ENCODE measurements around the gene EXD3. TPM values are rescaled to one million over a fixed set of nuclear protein-coding genes. Genes with fewer than 3 reads are reported as not detected.

EXD3 gene
- total and polyA plus RNA-seq, 2 of the 13 experiments (the other 11 are each of a cell fraction or from before 2014, with no cell fraction given) = 2.7 to 4.8 TPM

DNA sequence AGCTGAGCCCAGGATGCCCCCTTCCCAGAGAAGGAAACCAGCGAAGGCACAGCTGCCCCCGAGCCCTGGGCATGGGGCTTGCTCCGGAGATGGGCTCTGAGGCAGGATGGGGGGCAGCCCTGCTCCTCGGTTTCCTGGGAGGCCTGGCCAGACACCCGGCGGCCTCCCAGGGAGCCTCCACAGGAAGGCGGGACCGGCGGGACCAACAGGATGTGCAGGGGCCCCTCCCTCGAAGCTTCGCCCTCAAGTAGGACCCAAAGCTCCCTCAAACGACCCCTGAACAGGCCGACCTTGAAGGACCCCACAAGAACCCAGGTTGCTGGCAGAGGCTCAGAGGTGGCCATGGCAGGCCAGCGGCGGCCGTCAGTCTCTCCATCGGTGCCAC lies 11.7 kb downstream of the EXD3 start:
- H3K4me3 ChIP-seq (replicated peaks in 1 of 3; ENCODE audit: insufficient read depth in 1 of 3, low read depth in 2 of 3, low read length in 3 of 3) = no peak overlapping the region
- H2AFZ ChIP-seq (ENCODE audit: low read length) = no peak overlapping the region
- H3K9me3 ChIP-seq (ENCODE audit: low read length) = no peaks in the 10 kb centered on the region
- intact Hi-C loops (cut with micrococcal nuclease; ENCODE audit: unreplicated experiment) (no loop called here), in situ Hi-C loops (cut with HindIII; ENCODE audit: extremely low pct_ligation_motif_present, low pct_unique_long_range_greater_than_20kb) (no loop called here)
- ATAC-seq = no peak
- no peak for TF ChIP-seq AHR (CRISPR knock-in tag; IDR thresholded peaks at IDR 0.05)
- no peak for FAIRE-seq
- BruUV-seq (replicated peaks) = no TSS peak
- ChIA-PET CTCF (ENCODE audit: low intra/inter-chr PET ratio, low total read pairs) (no interaction called here), POLR2A (no interaction called here)
- no peak overlapping the region for H3K9ac ChIP-seq (ENCODE audit: insufficient read depth, low read depth, low read length)
- H3K36me3 ChIP-seq (replicated peaks in 1 of 2; ENCODE audit: control insufficient read depth in 1 of 2, insufficient read depth in 2 of 2, low read length in 2 of 2) = no peaks in the 10 kb centered on the region
- H4K20me1 ChIP-seq (ENCODE audit: insufficient read depth, low read length) = no peaks in the 10 kb centered on the region
- 85% methylated on average over 9 of the region's 17 CpGs for WGBS (ENCODE audit: low lambda C conversion rate)
- no peak overlapping the region for H3K4me2 ChIP-seq (ENCODE audit: low read depth, low read length)
- no peaks in the 10 kb centered on the region for H3K27me3 ChIP-seq (ENCODE audit: control insufficient read depth in 1 of 2, insufficient read depth in 2 of 2, low read length in 2 of 2)
- peaks cover 13% of the 10 kb centered on the region for H3K4me1 ChIP-seq (ENCODE audit: insufficient read depth, low read length)
- H3K27ac ChIP-seq (ENCODE audit: extremely low read length, insufficient read depth, low read length) = no peak overlapping the region
- no peak for DNase-seq (ENCODE audit: low spot score)
- H3K79me2 ChIP-seq (ENCODE audit: insufficient read depth, low read length) = no peaks in the 10 kb centered on the region

DNA sequence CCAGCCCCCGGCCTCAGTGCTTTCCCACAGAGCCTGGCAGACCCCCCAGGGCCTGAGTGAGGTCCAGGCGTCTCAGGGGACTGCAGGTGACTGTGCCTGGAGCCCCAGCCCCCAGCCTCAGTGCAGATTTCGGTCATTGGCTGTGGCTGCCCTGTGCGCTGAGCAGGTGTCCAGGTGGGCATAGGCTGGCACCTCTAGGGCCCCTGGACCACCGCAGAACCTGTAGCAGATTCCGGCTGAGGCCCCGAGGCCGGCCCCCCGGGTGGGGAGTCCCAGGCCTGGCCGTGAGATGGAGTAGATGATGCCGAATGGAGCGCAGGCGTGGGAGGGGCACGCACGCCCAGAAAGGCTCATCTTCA lies 12.1 kb downstream of the EXD3 start:
- no peak for FAIRE-seq
- no peak for ATAC-seq
- Histone ChIP-seq H3K27ac (ENCODE audit: extremely low read length, insufficient read depth, low read length) (no peak overlapping the region), H3K4me2 (ENCODE audit: low read depth, low read length) (no peak overlapping the region), H3K9me3 (ENCODE audit: low read length) (no peaks in the 10 kb centered on the region), H3K9ac (ENCODE audit: insufficient read depth, low read depth, low read length) (no peak overlapping the region), H3K4me3 (replicated peaks in 1 of 3; ENCODE audit: insufficient read depth in 1 of 3, low read depth in 2 of 3, low read length in 3 of 3) (no peak overlapping the region), H3K27me3 (ENCODE audit: control insufficient read depth in 1 of 2, insufficient read depth in 2 of 2, low read length in 2 of 2) (no peaks in the 10 kb centered on the region), H4K20me1 (ENCODE audit: insufficient read depth, low read length) (no peaks in the 10 kb centered on the region), H2AFZ (ENCODE audit: low read length) (no peak overlapping the region), H3K4me1 (ENCODE audit: insufficient read depth, low read length) (peaks cover 17% of the 10 kb centered on the region), H3K36me3 (replicated peaks in 1 of 2; ENCODE audit: control insufficient read depth in 1 of 2, insufficient read depth in 2 of 2, low read length in 2 of 2) (no peaks in the 10 kb centered on the region), H3K79me2 (ENCODE audit: insufficient read depth, low read length) (no peaks in the 10 kb centered on the region)
- CTCF ChIA-PET (ENCODE audit: low intra/inter-chr PET ratio, low total read pairs) = no interaction called here
- in situ Hi-C loops (cut with HindIII; ENCODE audit: extremely low pct_ligation_motif_present, low pct_unique_long_range_greater_than_20kb) = no loop called here
- BruUV-seq (replicated peaks) = no TSS peak
- no peak for TF ChIP-seq ZNF644 (CRISPR knock-in tag; IDR thresholded peaks at IDR 0.05; ENCODE audit: low read depth)
- no peak for TF ChIP-seq ZBTB44 (CRISPR knock-in tag; IDR thresholded peaks at IDR 0.05)
- TF ChIP-seq ZNF432 (CRISPR knock-in tag; IDR thresholded peaks at IDR 0.05; ENCODE audit: borderline replicate concordance) = no peak
- no peak for TF ChIP-seq LRRFIP1 (CRISPR knock-in tag; conservative IDR thresholded peaks at IDR 0.05)
- TF ChIP-seq MXD4 (CRISPR knock-in tag; IDR thresholded peaks at IDR 0.05) = no peak
- no peak for TF ChIP-seq ZNF800 (CRISPR knock-in tag; IDR thresholded peaks at IDR 0.05)
- no peak for TF ChIP-seq MXI1 (IDR thresholded peaks at IDR 0.05; ENCODE audit: borderline replicate concordance, low read depth, low read length)
- no peak for TF ChIP-seq NR2C2 (CRISPR knock-in tag; IDR thresholded peaks at IDR 0.05; ENCODE audit: borderline replicate concordance)
- POLR2A ChIA-PET = no interaction called here
- intact Hi-C loops (cut with micrococcal nuclease; ENCODE audit: unreplicated experiment) = no loop called here
- DNase-seq (ENCODE audit: low spot score) = no peak
- 86% methylated on average over 9 of the region's 15 CpGs for WGBS (ENCODE audit: low lambda C conversion rate)
